Measurements from ENCODE around the gene SVIL.
"Not testable (repeated sequence)": the region's sequence is repeated elsewhere in the genome, so short reads cannot be mapped to it uniquely, and the experiment has no call there.

Gene SVIL

DNA sequence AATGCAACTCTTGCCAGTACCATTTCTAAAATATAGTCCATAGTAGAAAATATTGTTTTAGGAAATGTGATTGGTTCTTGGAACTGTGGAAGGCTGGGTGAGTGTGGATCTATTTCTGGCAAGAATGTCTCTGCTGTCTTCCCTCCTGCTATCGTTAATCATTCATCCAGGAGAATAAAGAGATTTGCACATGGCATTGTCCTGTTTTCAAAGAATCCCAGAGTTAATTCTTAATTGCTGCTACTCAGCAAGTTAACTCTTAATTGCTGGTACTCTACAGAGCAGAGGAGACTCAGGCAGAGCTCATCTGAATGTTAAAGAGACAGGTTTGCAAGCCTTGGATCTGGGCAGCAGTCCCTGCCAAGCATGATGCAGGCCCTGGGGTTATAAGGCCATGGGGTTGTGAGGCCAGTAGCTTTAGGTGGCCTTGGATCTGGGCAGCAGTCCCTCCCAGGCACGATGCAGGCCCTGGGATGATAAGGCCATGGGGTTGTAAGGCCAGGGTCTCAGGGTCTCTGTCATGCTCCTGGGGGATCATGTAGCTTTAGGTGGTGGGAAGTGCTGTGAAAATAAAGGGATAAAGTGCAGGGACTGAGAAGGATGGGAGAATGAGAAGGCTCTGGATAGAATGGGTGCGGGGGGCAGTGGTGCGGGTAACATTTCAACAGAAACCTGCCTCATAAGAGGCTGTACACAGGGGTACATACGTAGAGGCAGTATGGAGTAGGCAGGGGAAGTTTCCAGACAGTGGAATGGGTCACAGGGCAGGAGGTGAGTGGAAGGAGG lies 162.3 kb downstream of the SVIL start:
- no peak overlapping the region for H3K9ac ChIP-seq (ENCODE audit: insufficient read length)
- no peaks in the 10 kb centered on the region for H3K9me3 ChIP-seq (ENCODE audit: low read depth, low read length)
- no peak for TF ChIP-seq FOXP2 (optimal IDR thresholded peaks at IDR 0.05; ENCODE audit: control extremely low read depth, extremely low read length, insufficient read depth)
- TF ChIP-seq POLR2AphosphoS5 (IDR thresholded peaks at IDR 0.05; ENCODE audit: borderline replicate concordance, low read depth, low read length), result no peak
- no peak for TF ChIP-seq EZH2 (IDR thresholded peaks at IDR 0.05)
- no peak for DNase-seq (ENCODE audit: low read depth, low spot score)
- H3K36me3 ChIP-seq (ENCODE audit: insufficient read depth, low read length), result no peaks in the 10 kb centered on the region; the same call in 1 of the 2 replicates
- no peak overlapping the region for H3K4me3 ChIP-seq
- no peak overlapping the region for H3K27ac ChIP-seq

GRCh38 chr10:29471544-29471859 lies 163.3 kb downstream of the SVIL start:
- Histone ChIP-seq H3K4me3 (peak overlapping the region; percentile 69), H3K36me3 (ENCODE audit: insufficient read depth, low read length) (no peaks in the 10 kb centered on the region; the same call in 1 of the 2 replicates), H3K27ac (peak overlapping the region; percentile 91), H3K9me3 (ENCODE audit: low read depth, low read length) (no peaks in the 10 kb centered on the region), H3K9ac (ENCODE audit: insufficient read length) (peak overlapping the region; percentile 41)
- DNase-seq (ENCODE audit: low read depth, low spot score), result peak; percentile 39
- TF ChIP-seq EZH2 (IDR thresholded peaks at IDR 0.05) (no peak), POLR2AphosphoS5 (IDR thresholded peaks at IDR 0.05; ENCODE audit: borderline replicate concordance, low read depth, low read length) (no peak), FOXP2 (optimal IDR thresholded peaks at IDR 0.05; ENCODE audit: control extremely low read depth, extremely low read length, insufficient read depth) (no peak)

DNA sequence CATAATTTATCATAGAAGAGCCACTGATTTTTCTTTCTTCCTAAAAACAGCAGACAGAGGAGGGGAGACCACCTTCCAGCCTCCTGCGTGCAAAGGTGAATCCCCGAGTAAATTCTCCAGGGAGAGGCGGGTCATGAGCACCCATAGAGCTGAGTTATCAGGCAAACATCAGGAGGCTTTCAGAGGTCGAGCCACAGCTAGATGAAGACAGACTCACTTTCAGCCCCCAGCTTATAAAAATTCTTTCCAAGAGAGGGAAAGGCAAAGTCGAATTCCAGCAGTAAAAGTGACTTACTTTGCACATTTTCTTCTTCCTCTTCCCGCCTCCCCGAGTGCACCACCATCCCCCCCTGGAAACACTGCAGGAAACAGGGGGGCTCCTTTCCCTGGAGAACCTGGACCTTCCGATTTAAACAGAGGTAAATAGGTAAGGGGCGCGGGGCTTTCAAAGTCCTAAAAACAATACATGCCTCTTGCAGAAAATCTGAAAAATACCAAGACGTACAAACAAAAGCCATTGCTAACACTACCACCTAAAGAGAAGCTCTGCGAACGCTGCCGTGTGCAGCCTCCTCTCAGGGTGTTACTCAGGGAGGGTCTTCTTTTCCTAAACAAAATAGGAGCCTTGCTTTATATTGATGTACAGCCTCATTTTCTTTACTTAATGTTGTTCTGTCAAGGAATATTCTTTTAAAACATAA lies 163.8 kb downstream of the SVIL start:
- H3K27ac ChIP-seq, result peak overlapping the region; percentile 91
- H3K9me3 ChIP-seq (ENCODE audit: low read depth, low read length), result no peaks in the 10 kb centered on the region
- H3K36me3 ChIP-seq (ENCODE audit: insufficient read depth, low read length), result no peaks in the 10 kb centered on the region; the same call in 1 of the 2 replicates
- peak overlapping the region; percentile 69 for H3K4me3 ChIP-seq
- no peak for TF ChIP-seq EZH2 (IDR thresholded peaks at IDR 0.05)
- no peak for TF ChIP-seq FOXP2 (optimal IDR thresholded peaks at IDR 0.05; ENCODE audit: control extremely low read depth, extremely low read length, insufficient read depth)
- TF ChIP-seq POLR2AphosphoS5 (IDR thresholded peaks at IDR 0.05; ENCODE audit: borderline replicate concordance, low read depth, low read length), result no peak
- H3K9ac ChIP-seq (ENCODE audit: insufficient read length), result peak overlapping the region; percentile 41
- no peak for DNase-seq (ENCODE audit: low read depth, low spot score)

DNA sequence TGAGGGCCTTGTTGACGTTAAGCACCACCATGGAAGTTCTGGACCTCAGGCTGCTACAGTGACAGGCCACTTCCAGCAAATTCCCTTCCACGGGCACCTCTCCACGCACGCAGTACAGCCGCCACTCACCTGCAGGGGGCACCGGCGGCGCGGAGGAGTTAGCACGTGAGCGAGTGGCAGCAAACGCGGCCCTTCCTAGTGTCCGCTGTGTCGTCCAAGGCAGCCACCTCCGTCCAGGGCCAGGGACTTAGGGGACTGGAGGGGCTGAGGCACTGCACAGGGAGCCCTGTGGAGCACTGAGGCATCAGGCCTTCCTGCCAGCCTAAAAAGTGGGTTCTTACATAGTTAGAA lies 164.4 kb downstream of the SVIL start:
- Histone ChIP-seq H3K9me3 (ENCODE audit: low read depth, low read length) (no peaks in the 10 kb centered on the region), H3K36me3 (ENCODE audit: insufficient read depth, low read length) (no peaks in the 10 kb centered on the region; the same call in 1 of the 2 replicates), H3K27ac (peak overlapping the region; percentile 91), H3K9ac (ENCODE audit: insufficient read length) (no peak overlapping the region), H3K4me3 (no peak overlapping the region; the same call in 1 of the 2 replicates)
- TF ChIP-seq FOXP2 (optimal IDR thresholded peaks at IDR 0.05; ENCODE audit: control extremely low read depth, extremely low read length, insufficient read depth) (no peak), EZH2 (IDR thresholded peaks at IDR 0.05) (no peak), POLR2AphosphoS5 (IDR thresholded peaks at IDR 0.05; ENCODE audit: borderline replicate concordance, low read depth, low read length) (no peak)
- no peak for DNase-seq (ENCODE audit: low read depth, low spot score)

DNA sequence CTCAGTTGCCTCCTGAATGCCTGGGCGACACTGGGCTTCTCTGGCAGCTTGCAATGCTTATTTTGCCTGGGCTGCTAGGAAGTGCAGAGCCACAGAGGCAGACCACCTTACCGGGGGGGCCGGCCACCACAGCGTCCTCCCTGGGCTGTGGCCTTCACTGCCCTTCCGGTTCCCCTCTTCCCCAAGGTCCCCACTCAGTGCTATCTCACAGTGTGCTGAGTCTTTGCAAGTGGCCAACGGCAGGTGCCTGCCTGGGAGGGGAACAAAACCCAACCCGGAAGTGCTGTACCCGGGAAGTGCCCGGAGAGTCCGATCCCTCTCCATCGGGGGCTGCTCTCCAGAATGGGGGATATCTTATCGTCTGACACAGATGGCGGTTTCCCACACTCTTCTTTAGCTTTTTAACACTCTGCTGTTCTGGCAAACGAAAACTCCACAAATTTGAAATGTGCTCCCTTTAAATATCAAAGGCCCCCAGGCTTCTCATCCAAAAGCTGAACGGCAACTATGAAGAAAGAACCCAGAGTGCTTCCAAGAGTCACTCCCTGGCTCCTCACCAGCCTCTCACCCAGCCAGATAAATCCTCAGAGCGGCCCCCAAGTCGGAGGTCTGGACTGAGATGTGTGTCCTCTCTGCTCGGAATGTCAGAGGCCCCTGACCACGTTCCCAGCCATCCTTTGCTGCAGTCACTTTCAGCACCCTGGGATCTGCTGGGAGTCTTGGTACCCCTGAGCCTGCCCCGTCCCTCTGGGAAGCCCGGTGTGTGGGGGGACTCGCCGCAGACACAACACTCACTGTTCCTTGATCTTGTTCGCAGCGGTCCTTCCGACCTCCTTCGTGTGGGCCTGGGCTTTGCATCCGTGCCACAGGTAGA lies 165.1 kb downstream of the SVIL start:
- no peaks in the 10 kb centered on the region for H3K9me3 ChIP-seq (ENCODE audit: low read depth, low read length)
- DNase-seq (ENCODE audit: low read depth, low spot score), result no peak
- H3K4me3 ChIP-seq, result no peak overlapping the region
- no peaks in the 10 kb centered on the region; the same call in 1 of the 2 replicates for H3K36me3 ChIP-seq (ENCODE audit: insufficient read depth, low read length)
- TF ChIP-seq FOXP2 (optimal IDR thresholded peaks at IDR 0.05; ENCODE audit: control extremely low read depth, extremely low read length, insufficient read depth), result no peak
- TF ChIP-seq EZH2 (IDR thresholded peaks at IDR 0.05), result no peak
- TF ChIP-seq POLR2AphosphoS5 (IDR thresholded peaks at IDR 0.05; ENCODE audit: borderline replicate concordance, low read depth, low read length), result no peak
- no peak overlapping the region for H3K9ac ChIP-seq (ENCODE audit: insufficient read length)
- peak overlapping the region; percentile 91 for H3K27ac ChIP-seq

GRCh38 chr10:29465384-29465783 lies 169.4 kb downstream of the SVIL start:
- peaks cover 5% of the 10 kb centered on the region; the same call in 1 of the 2 replicates for H3K36me3 ChIP-seq (ENCODE audit: insufficient read depth, low read length)
- TF ChIP-seq POLR2AphosphoS5 (IDR thresholded peaks at IDR 0.05; ENCODE audit: borderline replicate concordance, low read depth, low read length) (no peak), EZH2 (IDR thresholded peaks at IDR 0.05) (no peak), FOXP2 (optimal IDR thresholded peaks at IDR 0.05; ENCODE audit: control extremely low read depth, extremely low read length, insufficient read depth) (no peak)
- H3K9ac ChIP-seq (ENCODE audit: insufficient read length), result no peak overlapping the region
- DNase-seq (ENCODE audit: low read depth, low spot score), result no peak
- H3K9me3 ChIP-seq (ENCODE audit: low read depth, low read length), result no peaks in the 10 kb centered on the region
- H3K4me3 ChIP-seq, result no peak overlapping the region
- no peak overlapping the region for H3K27ac ChIP-seq

DNA sequence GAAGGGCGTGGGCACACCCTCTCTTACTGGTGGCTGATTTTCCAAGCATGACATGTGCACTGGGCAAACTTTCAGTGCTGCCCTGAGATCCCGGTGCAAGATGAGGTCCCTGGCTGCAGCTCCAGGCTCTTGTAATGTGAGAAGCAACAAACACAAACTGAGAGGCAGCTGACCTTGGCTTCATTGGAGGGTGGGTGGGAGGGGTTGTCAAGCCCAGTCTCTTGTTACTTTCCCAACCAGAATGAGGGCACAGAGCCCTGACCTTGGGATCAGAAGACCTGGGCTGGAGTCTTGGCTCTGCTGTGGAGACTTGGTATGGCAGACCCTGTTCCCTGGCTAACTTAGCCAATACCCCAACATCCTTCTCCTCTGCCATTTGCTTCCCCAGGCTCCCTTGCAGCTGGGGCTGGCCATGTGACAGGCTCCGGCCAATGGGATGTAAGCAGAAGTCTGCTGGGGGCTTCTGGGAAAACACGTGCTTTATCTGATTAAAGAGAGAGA lies 170.1 kb downstream of the SVIL start:
- DNase-seq (ENCODE audit: low read depth, low spot score); H3K27ac ChIP-seq; H3K9ac ChIP-seq (ENCODE audit: insufficient read length); H3K4me3 ChIP-seq; H3K9me3 ChIP-seq (ENCODE audit: low read depth, low read length): not testable (repeated sequence)
- H3K36me3 ChIP-seq (ENCODE audit: insufficient read depth, low read length), result peaks cover 11% of the 10 kb centered on the region; the same call in 1 of the 2 replicates

DNA sequence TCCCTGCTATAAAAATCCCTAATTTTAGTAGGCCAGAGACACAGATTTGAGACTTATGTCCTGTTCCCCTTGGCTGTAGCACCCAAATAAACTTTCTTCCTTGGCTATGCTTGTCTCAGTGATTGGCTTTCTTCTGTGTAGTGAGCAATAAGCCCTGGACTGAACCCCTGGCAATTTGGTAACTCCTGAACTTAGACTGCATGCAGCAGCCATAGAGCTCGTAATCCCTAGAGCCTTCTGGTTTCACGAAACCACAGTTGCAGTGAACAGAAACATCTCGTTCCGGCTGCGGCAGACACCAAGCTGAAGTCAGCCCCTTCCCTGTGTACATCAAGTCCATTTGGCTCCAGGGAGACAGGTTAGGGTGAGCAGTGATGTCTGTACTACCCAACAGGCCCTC lies 173.7 kb downstream of the SVIL start:
- Histone ChIP-seq H3K4me3 (no peak overlapping the region), H3K9me3 (ENCODE audit: low read depth, low read length) (no peaks in the 10 kb centered on the region), H3K27ac (0 out of 2 replicates have a peak overlapping the region, but pooled peaks have one; percentile 31), H3K36me3 (ENCODE audit: insufficient read depth, low read length) (peaks cover 28% of the 10 kb centered on the region; the same call in 1 of the 2 replicates), H3K9ac (ENCODE audit: insufficient read length) (no peak overlapping the region)
- TF ChIP-seq EZH2 (IDR thresholded peaks at IDR 0.05) (no peak), FOXP2 (optimal IDR thresholded peaks at IDR 0.05; ENCODE audit: control extremely low read depth, extremely low read length, insufficient read depth) (no peak), POLR2AphosphoS5 (IDR thresholded peaks at IDR 0.05; ENCODE audit: borderline replicate concordance, low read depth, low read length) (no peak)
- DNase-seq (ENCODE audit: low read depth, low spot score), result no peak

DNA sequence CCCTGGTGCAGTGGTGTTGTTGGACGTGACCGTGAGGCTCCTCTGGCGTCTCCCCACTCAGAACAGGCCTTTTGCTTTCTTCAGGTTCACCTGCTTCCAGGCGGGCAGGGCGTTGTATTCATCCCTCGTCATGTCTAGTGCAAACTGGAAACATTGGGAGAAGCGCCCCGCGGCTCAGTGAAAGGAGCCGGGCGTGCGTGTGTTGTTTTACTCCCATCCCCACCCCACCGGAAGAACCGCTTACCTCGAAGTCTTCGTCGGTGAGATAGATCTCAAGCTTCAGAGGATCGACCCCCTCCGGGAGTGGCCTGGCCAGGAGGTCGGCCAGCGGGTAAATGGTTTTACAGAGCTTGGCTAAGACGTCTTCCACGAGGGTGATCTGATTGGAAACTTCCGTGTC lies 176.6 kb downstream of the SVIL start:
- DNase-seq (ENCODE audit: low read depth, low spot score); H3K9me3 ChIP-seq (ENCODE audit: low read depth, low read length); H3K9ac ChIP-seq (ENCODE audit: insufficient read length); H3K4me3 ChIP-seq; H3K27ac ChIP-seq: not testable (repeated sequence)
- peaks cover 33% of the 10 kb centered on the region; the same call in 1 of the 2 replicates for H3K36me3 ChIP-seq (ENCODE audit: insufficient read depth, low read length)
